ENCODE measurements around the gene ZFAND2A.
A peak's percentile ranks its signal among the peaks of the same experiment; 100 is the strongest.

Gene ZFAND2A

DNA sequence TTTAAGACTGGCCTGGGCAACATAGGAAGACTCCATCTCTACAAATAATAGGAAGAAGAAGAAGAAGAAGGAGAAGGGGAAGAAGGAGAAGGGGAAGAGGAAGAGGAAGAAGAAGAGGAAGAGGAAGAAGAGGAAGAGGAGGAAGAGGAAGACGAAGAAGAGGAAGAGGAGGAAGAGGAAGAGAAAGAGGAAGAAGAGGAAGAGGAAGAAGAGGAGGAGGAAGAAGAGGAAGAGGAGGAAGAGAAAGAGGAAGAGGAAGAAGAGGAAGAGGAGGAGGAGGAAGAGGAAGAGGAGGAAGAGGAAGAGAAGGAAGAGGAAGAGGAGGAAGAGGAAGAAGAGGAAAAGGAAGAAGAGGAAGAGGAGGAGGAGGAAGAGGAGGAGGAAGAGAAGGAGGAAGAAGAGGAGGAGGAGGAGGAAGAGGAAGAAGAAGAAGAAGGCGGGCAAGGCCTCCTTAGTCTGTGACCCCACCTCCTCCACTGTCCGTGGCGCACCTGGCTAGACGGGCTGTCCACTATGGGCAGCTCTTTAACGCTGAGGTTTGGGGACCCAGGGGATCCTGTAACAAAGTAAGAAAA lies 28.8 kb upstream of the ZFAND2A start:
- TF ChIP-seq POLR2A (IDR thresholded peaks at IDR 0.05; ENCODE audit: low read length) (no peak), GATA1 (IDR thresholded peaks at IDR 0.05; ENCODE audit: low read depth, low read length) (no peak)
- no peak for DNase-seq

GRCh38 chr7:1187127-1187526 lies 27.1 kb upstream of the ZFAND2A start:
- TF ChIP-seq GATA1 (IDR thresholded peaks at IDR 0.05; ENCODE audit: low read depth, low read length) (no peak), POLR2A (IDR thresholded peaks at IDR 0.05; ENCODE audit: low read length) (no peak)
- no peak for DNase-seq

- no peak for DNase-seq
- TF ChIP-seq POLR2A (IDR thresholded peaks at IDR 0.05; ENCODE audit: low read length) (no peak), GATA1 (IDR thresholded peaks at IDR 0.05; ENCODE audit: low read depth, low read length) (no peak)
These were observed 21.6 kb upstream of the ZFAND2A start for GRCh38 chr7:1181640-1182039.

GRCh38 chr7:1181031-1181430 lies 21.0 kb upstream of the ZFAND2A start:
- DNase-seq, result no peak
- TF ChIP-seq POLR2A (IDR thresholded peaks at IDR 0.05; ENCODE audit: low read length) (no peak), GATA1 (IDR thresholded peaks at IDR 0.05; ENCODE audit: low read depth, low read length) (no peak)

- TF ChIP-seq POLR2A (IDR thresholded peaks at IDR 0.05; ENCODE audit: low read length), result no peak
- no peak for TF ChIP-seq GATA1 (IDR thresholded peaks at IDR 0.05; ENCODE audit: low read depth, low read length)
- DNase-seq, result peak; percentile 79 to 88
These were observed 16.9 kb upstream of the ZFAND2A start for GRCh38 chr7:1176891-1177373.

DNA sequence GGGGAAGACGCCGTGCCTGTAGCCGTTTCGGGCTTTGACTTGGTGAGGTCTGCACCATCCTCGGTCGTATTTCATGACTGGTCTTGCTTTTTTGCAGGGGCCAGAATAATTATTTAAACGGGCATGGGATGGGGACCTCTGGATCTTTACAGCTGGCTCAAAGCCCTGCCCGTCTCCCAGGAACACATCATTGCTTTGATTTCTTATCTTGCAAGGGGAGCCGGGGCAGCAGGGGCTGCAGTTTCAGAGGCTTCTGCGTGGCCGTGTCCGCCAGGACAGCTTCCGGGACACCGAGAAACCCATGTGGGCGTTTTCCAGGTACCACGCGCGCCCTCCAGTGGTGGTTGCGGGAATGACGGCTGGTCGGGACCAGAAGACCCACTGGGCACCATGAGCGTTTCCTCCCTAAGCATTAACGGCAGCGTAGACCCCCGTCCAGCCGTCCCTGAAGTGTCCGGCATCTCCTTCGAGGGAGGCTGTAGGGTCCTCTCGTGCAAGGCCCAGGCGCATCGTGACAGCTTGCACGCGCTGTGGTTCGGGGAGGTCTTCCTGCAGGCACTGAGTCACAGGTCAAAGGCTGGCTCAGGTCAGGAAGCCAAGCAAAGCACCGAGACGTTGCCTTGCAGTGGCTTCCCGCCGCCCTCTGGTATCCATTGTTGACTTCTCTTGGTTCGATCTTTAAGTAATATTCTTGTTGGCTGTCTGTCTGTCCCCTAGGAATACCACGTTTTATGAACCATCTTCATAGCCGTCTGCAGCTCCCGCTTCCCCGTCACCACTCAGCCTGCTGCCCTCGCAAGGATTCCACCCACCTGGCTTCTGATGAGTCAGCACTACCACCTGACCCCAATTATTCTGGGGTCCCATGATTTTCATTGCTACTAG lies 16.2 kb upstream of the ZFAND2A start:
- TF ChIP-seq GATA1 (IDR thresholded peaks at IDR 0.05; ENCODE audit: low read depth, low read length) (no peak), POLR2A (IDR thresholded peaks at IDR 0.05; ENCODE audit: low read length) (no peak)
- DNase-seq, result peak; percentile 81 to 89

DNA sequence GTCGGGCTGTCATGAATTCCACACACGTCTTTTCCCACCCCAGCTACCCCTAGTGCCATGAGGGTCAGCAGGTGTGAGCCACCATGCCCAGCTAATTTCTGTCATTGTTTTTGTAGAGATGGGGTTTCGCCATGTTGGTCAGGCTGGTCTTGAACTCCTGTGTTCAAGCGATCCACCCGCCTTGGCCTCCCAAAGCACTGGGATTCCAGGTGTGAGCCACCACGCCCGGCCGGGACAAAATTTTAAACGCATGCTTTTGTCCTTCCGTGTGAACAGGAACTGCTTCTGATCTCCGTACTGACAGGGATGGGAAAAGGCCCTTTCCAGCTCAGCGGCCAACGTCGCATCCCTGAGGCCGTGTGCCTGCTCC lies 15.6 kb upstream of the ZFAND2A start:
- DNase-seq, result no peak
- TF ChIP-seq POLR2A (IDR thresholded peaks at IDR 0.05; ENCODE audit: low read length) (no peak), GATA1 (IDR thresholded peaks at IDR 0.05; ENCODE audit: low read depth, low read length) (no peak)

DNA sequence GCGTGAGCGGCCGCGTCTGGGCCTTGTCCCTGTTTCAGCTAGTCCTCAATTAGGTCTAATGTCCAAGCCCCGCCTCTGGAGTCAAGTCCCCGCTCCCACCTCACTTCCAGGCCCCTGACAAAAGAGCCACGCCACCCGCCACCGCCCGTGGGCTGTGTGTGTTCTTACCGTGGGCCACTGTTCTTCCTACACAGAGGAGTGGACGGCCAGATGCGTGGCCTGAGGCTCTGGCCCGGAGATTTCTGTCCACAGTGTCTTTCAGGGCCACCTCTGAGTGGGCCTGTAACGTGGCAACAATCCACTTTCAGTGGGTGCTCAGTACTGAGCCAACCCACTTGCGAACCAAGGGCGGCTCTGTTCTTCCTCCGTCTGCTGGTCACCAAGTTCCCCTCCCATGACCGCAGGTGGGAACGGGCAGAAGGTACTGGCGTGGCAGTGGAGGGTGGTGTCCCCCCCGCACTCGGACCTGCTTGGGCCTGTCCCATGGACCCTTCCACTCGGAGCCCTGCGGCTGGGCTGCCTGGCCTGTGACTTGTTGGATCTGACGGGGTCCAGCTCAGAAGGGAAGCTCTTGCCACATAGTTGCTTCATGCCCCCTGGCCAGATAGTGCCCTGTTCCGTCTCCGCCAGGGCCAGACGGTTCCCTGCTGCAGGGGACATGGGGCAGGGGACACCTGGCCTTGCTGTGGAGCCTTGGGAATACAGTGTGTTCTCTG lies 15.0 kb upstream of the ZFAND2A start:
- no peak for DNase-seq
- TF ChIP-seq GATA1 (IDR thresholded peaks at IDR 0.05; ENCODE audit: low read depth, low read length) (no peak), POLR2A (IDR thresholded peaks at IDR 0.05; ENCODE audit: low read length) (no peak)

- TF ChIP-seq POLR2A (IDR thresholded peaks at IDR 0.05; ENCODE audit: low read length) (no peak), GATA1 (IDR thresholded peaks at IDR 0.05; ENCODE audit: low read depth, low read length) (no peak)
These were observed 14.0 kb upstream of the ZFAND2A start for GRCh38 chr7:1174002-1174401.

DNA sequence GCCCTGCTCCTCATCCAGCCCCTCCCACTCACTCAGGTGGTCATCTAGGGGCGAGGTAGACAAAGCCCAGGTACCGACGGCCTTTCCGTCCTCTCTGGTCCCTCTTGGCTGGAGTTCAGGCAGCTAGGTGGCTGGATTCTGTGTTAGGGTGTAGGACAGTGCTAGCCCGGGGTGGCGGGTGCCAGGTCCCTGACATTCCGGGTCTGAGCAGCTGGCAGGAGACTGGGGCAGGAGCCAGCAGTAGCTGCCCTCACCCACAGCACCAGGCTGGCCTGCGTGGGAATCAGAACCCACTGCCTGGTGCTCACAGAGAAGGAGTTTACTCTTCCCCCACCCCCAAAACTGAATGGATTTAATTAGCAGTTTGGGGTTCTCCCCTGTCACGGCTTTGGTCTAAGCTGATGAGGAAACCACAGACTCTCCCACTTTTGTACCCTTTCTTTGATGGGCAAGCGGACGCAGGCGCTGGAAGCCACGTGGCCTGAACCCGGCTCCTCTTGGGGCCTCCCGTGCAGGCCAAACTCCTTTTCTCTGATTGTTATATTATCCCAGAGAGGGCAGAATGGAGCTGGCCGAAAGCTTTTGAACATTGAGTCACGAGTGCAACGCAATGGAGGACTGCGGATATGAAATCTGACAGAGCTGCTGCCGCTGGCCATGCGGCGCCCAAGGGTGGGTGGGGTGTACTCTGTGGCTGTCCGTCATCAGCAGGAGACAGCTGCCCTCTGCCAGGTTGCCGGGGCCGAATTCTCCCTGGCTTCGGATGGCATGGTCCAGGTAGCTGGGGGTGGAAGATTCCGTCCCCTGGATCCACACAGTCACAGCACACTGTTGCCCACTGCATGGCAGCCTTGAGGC lies 12.9 kb upstream of the ZFAND2A start:
- DNase-seq, result no peak

More at GRCh38 chr7:1174002-1174401, 14.0 kb upstream of the ZFAND2A start:
- no peak for DNase-seq

DNA sequence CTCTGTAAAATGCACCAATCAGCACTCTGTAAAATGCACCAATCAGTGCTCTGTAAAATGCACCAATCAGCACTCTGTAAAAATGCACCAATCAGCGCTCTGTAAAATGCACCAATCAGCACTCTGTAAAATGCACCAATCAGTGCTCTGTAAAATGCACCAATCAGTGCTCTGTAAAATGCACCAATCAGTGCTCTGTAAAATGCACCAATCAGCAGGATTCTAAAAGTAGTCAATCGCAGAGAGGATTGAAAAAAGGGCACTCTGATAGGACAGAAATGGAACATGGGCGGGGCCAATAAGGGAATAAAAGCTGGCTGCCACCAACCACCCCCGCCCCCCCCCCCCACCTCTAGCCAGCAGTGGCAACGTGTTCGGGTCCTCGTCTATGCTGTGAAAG lies 11.5 kb upstream of the ZFAND2A start:
- DNase-seq, result peak in 1 of 2 experiments; percentile 19

More for the DNA sequence above, 12.9 kb upstream of the ZFAND2A start:
- TF ChIP-seq GATA1 (IDR thresholded peaks at IDR 0.05; ENCODE audit: low read depth, low read length) (no peak), POLR2A (IDR thresholded peaks at IDR 0.05; ENCODE audit: low read length) (no peak)

- no peak for DNase-seq
- TF ChIP-seq POLR2A (IDR thresholded peaks at IDR 0.05; ENCODE audit: low read length) (no peak), GATA1 (IDR thresholded peaks at IDR 0.05; ENCODE audit: low read depth, low read length) (no peak)
These were observed 10.9 kb upstream of the ZFAND2A start for GRCh38 chr7:1170741-1171501.

Measured in erythroblast (primary cell).